ENCODE measurements around the gene TTC39C. TPM values are rescaled to one million over a fixed set of nuclear protein-coding genes. Genes with fewer than 3 reads are reported as not detected.

The TTC39C gene
- total and polyA plus RNA-seq, 2 of the 8 experiments (the other 6 are each of a cell fraction or from before 2014, with no cell fraction given) = 8.1 to 79.1 TPM

- H2BK15ac ChIP-seq (ENCODE audit: low read length) = no peak overlapping the region
- H3K79me2 ChIP-seq (ENCODE audit: control insufficient read depth in 1 of 2, insufficient read depth in 2 of 2, low read length in 2 of 2) = no peaks in the 10 kb centered on the region; a peak in 1 of 4 replicates
- no peak overlapping the region for H2BK5ac ChIP-seq (ENCODE audit: low read depth, low read length)
- no peak overlapping the region for H3K4me3 ChIP-seq (ENCODE audit: extremely low read depth in 1 of 4, insufficient read depth in 2 of 4, low read depth in 3 of 4, low read length in 4 of 4)
- no peak overlapping the region for H3K9ac ChIP-seq (replicated peaks in 1 of 4; ENCODE audit: extremely low read depth in 1 of 4, low read depth in 3 of 4, low read length in 3 of 4)
- H3K56ac ChIP-seq (replicated peaks; ENCODE audit: insufficient read length, low read depth, low read length) = no peak overlapping the region
- 0 out of 4 replicates have a peak, but pooled peaks cover 0 to 3% of the 10 kb centered on the region in 2 experiments for H3K9me3 ChIP-seq (ENCODE audit: insufficient read depth in 2 of 2, low read depth in 1 of 2, low read length in 1 of 2)
- no peak overlapping the region for H3K23ac ChIP-seq (ENCODE audit: insufficient read length)
- H3K79me1 ChIP-seq (ENCODE audit: low read depth, low read length) = no peaks in the 10 kb centered on the region; the same call in 1 of the 2 replicates
- ChIA-PET POLR2A (ENCODE audit: partially characterized antibody) (interaction anchor here (1.3 kb wide), 1 partner anchor 18 kb away, joined by 3 read pairs; no protein-coding TSS in a partner anchor), CTCF (ENCODE audit: partially characterized antibody) (interaction anchor here (1.4 kb wide), 1 partner anchor 10 kb away, joined by 6 read pairs; no protein-coding TSS in a partner anchor)
- no peaks in the 10 kb centered on the region for H3K27me3 ChIP-seq (replicated peaks in 1 of 4; ENCODE audit: control insufficient read depth in 3 of 4, extremely low read depth in 1 of 4, insufficient read depth in 3 of 4, low read length in 3 of 4)
- peaks cover 0 to 2% of the 10 kb centered on the region in 2 experiments for H4K20me1 ChIP-seq (replicated peaks in 1 of 2; ENCODE audit: control insufficient read depth in 1 of 2, insufficient read depth in 2 of 2, low read length in 2 of 2)
- H2BK20ac ChIP-seq (ENCODE audit: low read length) = no peak overlapping the region
- H2BK12ac ChIP-seq (ENCODE audit: low read depth, low read length) = no peak overlapping the region
- FAIRE-seq (no peak), DNase-seq (ENCODE audit: low read depth in 1 of 2, low spot score in 2 of 2) (no peak)
- H3K23me2 ChIP-seq (ENCODE audit: low read depth, low read length) = no peaks in the 10 kb centered on the region
- no peak overlapping the region for H2AFZ ChIP-seq (ENCODE audit: low read length)
- no peaks in the 10 kb centered on the region for H3K4me1 ChIP-seq (replicated peaks in 1 of 4; ENCODE audit: control insufficient read depth in 3 of 4, insufficient read depth in 4 of 4, low read length in 3 of 4)
- H4K91ac ChIP-seq (replicated peaks; ENCODE audit: insufficient read length, low read length) = no peak overlapping the region
- no peak overlapping the region for H3K4ac ChIP-seq (replicated peaks; ENCODE audit: insufficient read length, low read depth, low read length)
- H2AK5ac ChIP-seq (ENCODE audit: low read depth, low read length) = no peak overlapping the region
- 82% methylated on average over 5 of the region's 6 CpGs; no CpG with 5 or more reads in 1 of the 2 experiments for whole genome bisulfite sequencing, 2 experiments (ENCODE audit: extremely low coverage in 1 of 2, insufficient coverage in 1 of 2, insufficient read length in 1 of 2, insufficient replicate concordance in 2 of 2, low coverage in 1 of 2, low lambda C conversion rate in 2 of 2, missing lambda C conversion rate in 1 of 2)
- H3K14ac ChIP-seq (ENCODE audit: insufficient read length) = no peak overlapping the region
- H4K8ac ChIP-seq (ENCODE audit: extremely low read depth, insufficient read depth, low read length) = no peak overlapping the region
- H2BK120ac ChIP-seq (replicated peaks; ENCODE audit: low read depth, low read length) = no peak overlapping the region
- TF ChIP-seq EP300 (IDR thresholded peaks at IDR 0.05; ENCODE audit: borderline replicate concordance in 1 of 2, low read depth in 2 of 2, low read length in 2 of 2) (no peak), SP1 (IDR thresholded peaks at IDR 0.05; ENCODE audit: low read depth, low read length) (no peak), USF2 (IDR thresholded peaks at IDR 0.05; ENCODE audit: low read length) (no peak)
- no peak overlapping the region for H3K4me2 ChIP-seq (ENCODE audit: insufficient read depth in 1 of 2, low read depth in 2 of 2, low read length in 2 of 2)
- H3K18ac ChIP-seq (ENCODE audit: extremely low read depth, low read length) = no peak overlapping the region
- peaks cover 0 to 2% (median 0%) of the 10 kb centered on the region in 4 experiments; a peak in 1 of 8 replicates for H3K36me3 ChIP-seq (ENCODE audit: control insufficient read depth in 2 of 4, insufficient read depth in 4 of 4, low read length in 3 of 4)
- no peak overlapping the region for H4K5ac ChIP-seq (ENCODE audit: insufficient read length, low read depth, low read length)
- H3K27ac ChIP-seq (ENCODE audit: low read depth, low read length) = no peak overlapping the region
Measured at GRCh38 chr18:24103320-24104021, 88.9 kb downstream of the TTC39C start.

All from H1 (cell line).